A549 treated with Hydrocortisone at 1 μM for 4 hours (cell line): ENCODE results near the gene POLE2. TPM values are rescaled to one million over a fixed set of nuclear protein-coding genes. Genes with fewer than 3 reads are reported as not detected.

Experiments used
- total RNA-seq: library from RNA; stranded (reverse); fragments of 200-300 nt; extraction: Qiagen RNA extraction; gene quantifications from 5 replicates; pipeline ENCODE4 v1.2.3, GENCODE V29; 2022

POLE2 gene
- 10.2 to 16.0 TPM (median 12.4 TPM) in 5 replicates for total RNA-seq

GRCh38 chr14:49687942-49688700, at the start of gene POLE2:
Gene POLE2 (minus strand): TSS chr14:49688214. CDS start chr14:49688203, 11 bp downstream.

DNA sequence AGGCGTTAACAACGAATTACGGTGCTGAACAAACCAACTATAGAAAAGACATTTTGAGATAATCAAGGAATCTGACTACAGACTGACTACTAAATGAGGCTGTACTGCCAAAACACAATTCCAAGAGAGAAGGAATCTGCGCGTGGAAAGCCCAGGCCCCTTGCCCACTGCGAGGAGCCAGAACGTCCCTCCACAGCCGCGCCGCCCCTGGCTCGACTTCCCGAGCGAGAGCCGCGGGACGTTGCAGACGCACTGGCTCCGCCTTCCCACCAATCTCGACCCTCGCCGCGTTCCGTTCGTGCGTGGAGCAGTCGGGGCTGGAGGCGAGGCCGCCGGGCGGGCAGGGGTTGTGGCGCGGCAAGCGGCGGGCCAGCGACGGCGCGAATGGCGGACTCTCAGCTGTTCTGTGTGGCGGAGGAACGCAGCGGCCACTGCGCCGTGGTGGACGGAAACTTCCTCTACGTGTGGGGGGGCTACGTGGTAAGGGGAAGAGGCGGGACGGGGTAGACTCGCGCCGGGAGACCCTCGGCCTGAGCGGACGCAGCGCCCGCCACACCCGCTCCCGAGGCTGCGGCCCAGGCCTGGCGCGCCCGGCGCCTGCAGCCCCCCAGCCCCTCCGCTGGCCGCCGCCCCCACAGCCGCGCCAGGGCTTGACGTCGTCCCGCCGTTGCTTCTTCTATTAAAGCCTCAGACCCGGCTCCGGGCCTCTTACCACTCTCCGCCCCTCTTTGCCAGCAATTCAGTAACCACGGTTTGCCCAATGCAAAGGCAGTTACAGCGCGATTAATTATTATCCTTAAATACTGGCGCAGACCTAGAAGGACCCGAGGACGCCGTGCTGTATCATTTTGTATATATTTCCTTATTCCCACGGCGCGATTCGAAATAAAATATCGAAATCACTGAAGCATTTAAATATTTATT, 5.1 kb upstream of the POLE2 start, which contains the start of gene KLHDC1:
TSS of gene KLHDC1 (plus strand) at position 310 of the 924 bp plus-strand sequence. CDS start at position 385, 75 bp downstream.

DNA sequence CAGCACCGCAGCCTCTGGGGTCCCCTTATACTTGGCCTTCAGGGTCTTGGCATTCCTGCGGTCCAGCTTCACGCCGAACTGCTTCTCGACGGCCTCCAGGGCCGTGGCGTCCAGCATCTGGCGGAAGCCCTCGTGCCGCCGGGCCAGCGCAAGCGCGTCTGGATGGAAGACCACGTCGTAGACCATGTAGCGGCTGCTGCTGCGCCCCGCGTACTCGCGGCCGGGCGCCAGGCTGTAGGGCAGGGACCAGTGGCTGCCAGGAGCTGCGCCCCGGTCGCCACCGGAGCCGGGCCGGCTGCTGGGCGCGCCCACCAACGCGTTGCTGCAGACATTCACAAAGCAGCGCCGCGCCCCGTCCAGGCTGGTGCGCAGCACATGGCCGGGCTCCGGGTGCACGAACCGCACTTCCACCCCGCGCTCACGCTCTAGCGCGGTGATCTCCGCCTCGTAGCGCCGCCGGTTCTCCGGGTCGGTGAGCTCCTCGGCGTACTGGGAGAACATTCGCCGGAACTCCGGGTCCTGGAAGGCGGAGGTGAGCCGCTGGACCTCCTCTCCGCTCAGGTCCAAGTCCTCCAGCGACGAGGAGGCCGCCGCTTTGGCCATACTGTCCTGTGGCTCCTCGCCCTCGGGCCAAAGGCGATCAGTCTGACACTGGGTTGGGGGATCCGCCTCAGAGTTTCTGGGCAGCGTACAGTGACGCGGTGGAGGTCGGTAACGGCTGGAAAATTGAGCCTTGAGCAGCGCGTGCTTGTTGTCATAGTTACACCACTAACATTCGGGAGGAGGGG, 53.3 kb downstream of the POLE2 start, which contains the start of gene DNAAF2:
TSS of gene DNAAF2 (minus strand) at position 698 of the 788 bp plus-strand sequence. CDS start at position 603, 95 bp downstream.

GRCh38 chr14:49620182-49621113, 67.6 kb downstream of the POLE2 start, which contains the start of the genes MGAT2 and RPL36AL:
Gene MGAT2 (plus strand): TSS chr14:49620799. CDS start chr14:49621269, 470 bp downstream.
Gene RPL36AL (minus strand): TSS chr14:49620626. CDS start chr14:49619104, 1,522 bp downstream.

DNA sequence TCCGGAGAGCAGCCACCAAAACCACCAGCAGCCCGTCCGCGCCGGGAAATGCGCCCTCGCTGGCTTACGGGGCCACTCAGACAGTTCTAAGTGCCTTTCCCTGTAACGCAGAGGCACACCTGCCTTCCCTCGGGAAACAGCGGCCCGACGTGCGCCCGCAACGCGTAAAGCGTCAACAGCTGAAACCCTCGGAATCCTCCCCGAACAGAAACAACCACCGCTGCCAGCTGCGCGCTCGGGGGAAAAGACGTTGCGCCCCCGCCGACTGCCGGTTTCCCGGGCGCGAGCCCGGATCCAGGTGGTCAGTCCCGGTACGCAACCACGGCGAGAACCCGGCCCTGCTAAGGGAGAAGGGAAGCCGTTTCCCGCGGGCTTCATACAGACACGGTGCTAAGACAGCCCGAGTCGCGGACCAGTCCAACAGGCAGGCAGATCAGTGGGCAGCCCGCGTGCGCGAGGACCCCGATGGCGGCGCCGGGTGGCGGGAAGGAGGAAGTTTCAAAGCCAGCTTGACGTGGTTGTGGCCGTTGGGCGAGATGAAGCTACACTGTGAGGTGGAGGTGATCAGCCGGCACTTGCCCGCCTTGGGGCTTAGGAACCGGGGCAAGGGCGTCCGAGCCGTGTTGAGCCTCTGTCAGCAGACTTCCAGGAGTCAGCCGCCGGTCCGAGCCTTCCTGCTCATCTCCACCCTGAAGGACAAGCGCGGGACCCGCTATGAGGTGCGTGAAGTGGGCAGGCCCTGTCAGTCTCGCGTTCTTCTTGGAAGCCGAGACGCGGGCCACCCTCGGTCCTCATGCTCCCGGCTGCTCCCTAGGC, 89.3 kb downstream of the POLE2 start, which contains the start of gene LRR1:
TSS of gene LRR1 (plus strand) at position 456 of the 816 bp plus-strand sequence. CDS start at position 537, 81 bp downstream.

Other genes starting within 250 kb of the POLE2 start
- 4,010 to 5,038 TPM (median 4,429 TPM) in 5 replicates for gene RPS29, start 101.8 kb downstream of the POLE2 start, total RNA-seq
- 45.4 to 49.8 TPM (median 47.0 TPM) in 5 replicates for gene LRR1, start 89.3 kb downstream of the POLE2 start, total RNA-seq
- 416 to 456 TPM (median 441 TPM) in 5 replicates for gene RPL36AL, start 67.6 kb downstream of the POLE2 start, total RNA-seq
- gene MGAT2, start 67.4 kb downstream of the POLE2 start, total RNA-seq, result 46.4 to 52.5 TPM (median 49.6 TPM) in 5 replicates
- 11.3 to 12.6 TPM (median 11.8 TPM) in 5 replicates for gene DNAAF2, start 53.0 kb downstream of the POLE2 start, total RNA-seq
- gene KLHDC1, start 4.9 kb upstream of the POLE2 start, total RNA-seq, result 0.24 to 0.51 TPM (median 0.36 TPM) in 5 replicates
- 27.9 to 35.6 TPM (median 34.4 TPM) in 5 replicates for gene KLHDC2, start 79.9 kb upstream of the POLE2 start, total RNA-seq
- gene NEMF, start 164.6 kb upstream of the POLE2 start, total RNA-seq, result 23.7 to 44.8 TPM (median 31.4 TPM) in 5 replicates
- gene ARF6, start 204.9 kb upstream of the POLE2 start, total RNA-seq, result 74.2 to 91.5 TPM (median 84.5 TPM) in 5 replicates